RWPE1 (cell line): ENCODE data around the gene STPG1.

Experiments used
- CTCF ChIA-PET: fragments of 350-600 bp; sonication (Branson Sonifier 250); formaldehyde crosslinking; extraction: SDS; loops from one replicate; lab custom pipeline; 2021; lab: Yijun Ruan, JAX
- POLR2A ChIA-PET: fragments of 400-600 bp; formaldehyde crosslinking; extraction: SDS; loops from one replicate; lab custom pipeline; 2020; ENCODE audit warnings: antibody characterized with exemption; ENCODE audit not compliant: low non-redundant PET; lab: Yijun Ruan, JAX
- DNase-seq: peaks from one replicate; pipeline ENCODE4 v3.0.0; 2012; ENCODE audit warnings: low spot score
- H3K27ac ChIP-seq: fragments of 450-650 bp; 2 replicates; pipeline ENCODE4 v1.5.1; 2017
- CTCF ChIP-seq: fragments of 450-650 bp; conservative IDR thresholded peaks from 2 replicates; pipeline ENCODE4 v1.5.1; 2017; ENCODE audit warnings: low read depth, mild to moderate bottlenecking

STPG1 gene

GRCh38 chr1:24324903-24325302, 88.7 kb downstream of the STPG1 start:
- POLR2A ChIA-PET: no interaction called here
- CTCF ChIA-PET: interaction anchor here (0.6 to 1.7 kb wide), 4 partner anchors 20 to 126 kb away, joined by 3 to 6 read pairs (median 4); no protein-coding TSS in a partner anchor

GRCh38 chr1:24323281-24323680, 90.3 kb downstream of the STPG1 start:
- peak overlapping the region; percentile 87; the same call in 1 of the 2 replicates for H3K27ac ChIP-seq
- CTCF ChIA-PET: interaction anchor here (0.6 to 1.7 kb wide), 2 partner anchors 121 to 264 kb away, joined by 3 to 6 read pairs; no protein-coding TSS in a partner anchor
- peak; percentile 46 for DNase-seq
- POLR2A ChIA-PET: no interaction called here
- no peak for TF ChIP-seq CTCF

More at GRCh38 chr1:24324903-24325302, 88.7 kb downstream of the STPG1 start:
- H3K27ac ChIP-seq: no peak overlapping the region
- no peak for DNase-seq
- no peak for TF ChIP-seq CTCF

- peak overlapping the region; percentile 87 for H3K27ac ChIP-seq
- ChIA-PET POLR2A (no interaction called here), CTCF (interaction anchor here (0.6 to 3.9 kb wide), 4 partner anchors 68 to 265 kb away, joined by 3 to 13 read pairs (median 3); no protein-coding TSS in a partner anchor)
- no peak for TF ChIP-seq CTCF
- DNase-seq: no peak
These were observed 91.0 kb downstream of the STPG1 start for GRCh38 chr1:24322470-24323177.

GRCh38 chr1:24321697-24322469, 91.7 kb downstream of the STPG1 start:
- CTCF ChIA-PET: interaction anchor here (0.6 to 3.9 kb wide), 5 partner anchors 29 to 120 kb away, joined by 3 to 13 read pairs (median 3); no protein-coding TSS in a partner anchor
- peak; percentile 83 for DNase-seq
- no peak for TF ChIP-seq CTCF
- H3K27ac ChIP-seq: peak overlapping the region; percentile 87
- POLR2A ChIA-PET: no interaction called here

- DNase-seq: no peak
- ChIA-PET POLR2A (no interaction called here), CTCF (interaction anchor here (0.7 to 3.9 kb wide), 3 partner anchors 69 to 119 kb away, joined by 3 to 13 read pairs (median 3); no protein-coding TSS in a partner anchor)
- peak overlapping the region; percentile 87 for H3K27ac ChIP-seq
- TF ChIP-seq CTCF: no peak
These were observed 92.5 kb downstream of the STPG1 start for GRCh38 chr1:24321126-24321525.

- POLR2A ChIA-PET: interaction anchor here (0.6 kb wide), 1 partner anchor 118 kb away, joined by 3 read pairs; no protein-coding TSS in a partner anchor
These were observed 93.6 kb downstream of the STPG1 start for GRCh38 chr1:24319962-24320361.

More at GRCh38 chr1:24319962-24320361, 93.6 kb downstream of the STPG1 start:
- TF ChIP-seq CTCF: no peak
- CTCF ChIA-PET: interaction anchor here (0.6 to 3.9 kb wide), 5 partner anchors 9 to 319 kb away, joined by 3 to 13 read pairs (median 3); no protein-coding TSS in a partner anchor
- DNase-seq: no peak
- peak overlapping the region; percentile 86 for H3K27ac ChIP-seq
